Measurements from ENCODE around the gene BBIP1. TPM values are rescaled to one million over a fixed set of nuclear protein-coding genes. Genes with fewer than 3 reads are reported as not detected.
A peak's percentile ranks its signal among the peaks of the same experiment; 100 is the strongest.

BBIP1 gene
- total and polyA plus RNA-seq, 2 donors from 2014 or later, result 34.8 to 36.1 TPM

- H3K27ac ChIP-seq (ENCODE audit: low read depth in 2 of 2, low read length in 2 of 2), result no peak overlapping the region
- DNase-seq (no peak), FAIRE-seq (no peak)
- H3K9me3 ChIP-seq (ENCODE audit: control insufficient read depth in 2 of 3, insufficient read depth in 1 of 3, low read length in 3 of 3), result no peaks in the 10 kb centered on the region
- TF ChIP-seq CTCF (IDR thresholded peaks at IDR 0.05; ENCODE audit: borderline replicate concordance, extremely low read depth, insufficient read depth), result no peak
- intact Hi-C loops (cut with DNase I), result loop anchor here (10.0 kb wide), 1 partner anchor 154 kb away; no protein-coding TSS in a partner anchor
- no peaks in the 10 kb centered on the region for H3K4me1 ChIP-seq (ENCODE audit: control insufficient read depth in 2 of 3, insufficient read depth in 2 of 3, low read depth in 1 of 3, low read length in 3 of 3)
- no peak overlapping the region for H3K9ac ChIP-seq (ENCODE audit: low read length in 3 of 3)
- H3K27me3 ChIP-seq (ENCODE audit: control insufficient read depth, insufficient read depth, low read length), result no peaks in the 10 kb centered on the region
- no peak overlapping the region for H3K4me3 ChIP-seq (ENCODE audit: low read length in 3 of 3)
- peaks cover 5 to 12% (median 12%) of the 10 kb centered on the region in 3 donors for H3K36me3 ChIP-seq (ENCODE audit: control insufficient read depth in 2 of 3, insufficient read depth in 3 of 3, low read length in 3 of 3)
Measured at GRCh38 chr10:110898391-110898790, 20.6 kb downstream of the BBIP1 start.

- no peak overlapping the region for H3K27ac ChIP-seq (ENCODE audit: low read depth in 2 of 2, low read length in 2 of 2)
- TF ChIP-seq CTCF (IDR thresholded peaks at IDR 0.05; ENCODE audit: borderline replicate concordance, extremely low read depth, insufficient read depth), result no peak
- no peaks in the 10 kb centered on the region for H3K4me1 ChIP-seq (ENCODE audit: control insufficient read depth in 2 of 3, insufficient read depth in 2 of 3, low read depth in 1 of 3, low read length in 3 of 3)
- DNase-seq (no peak), FAIRE-seq (no peak)
- peaks cover 5 to 12% (median 12%) of the 10 kb centered on the region in 3 donors for H3K36me3 ChIP-seq (ENCODE audit: control insufficient read depth in 2 of 3, insufficient read depth in 3 of 3, low read length in 3 of 3)
- no peaks in the 10 kb centered on the region for H3K9me3 ChIP-seq (ENCODE audit: control insufficient read depth in 2 of 3, insufficient read depth in 1 of 3, low read length in 3 of 3)
- intact Hi-C loops (cut with DNase I), result loop anchor here (10.0 kb wide), 1 partner anchor 152 kb away; no protein-coding TSS in a partner anchor
- no peak overlapping the region for H3K9ac ChIP-seq (ENCODE audit: low read length in 3 of 3)
- no peak overlapping the region for H3K4me3 ChIP-seq (ENCODE audit: low read length in 3 of 3)
- H3K27me3 ChIP-seq (ENCODE audit: control insufficient read depth, insufficient read depth, low read length), result no peaks in the 10 kb centered on the region
Measured at GRCh38 chr10:110897184-110897583, 21.8 kb downstream of the BBIP1 start.

DNA sequence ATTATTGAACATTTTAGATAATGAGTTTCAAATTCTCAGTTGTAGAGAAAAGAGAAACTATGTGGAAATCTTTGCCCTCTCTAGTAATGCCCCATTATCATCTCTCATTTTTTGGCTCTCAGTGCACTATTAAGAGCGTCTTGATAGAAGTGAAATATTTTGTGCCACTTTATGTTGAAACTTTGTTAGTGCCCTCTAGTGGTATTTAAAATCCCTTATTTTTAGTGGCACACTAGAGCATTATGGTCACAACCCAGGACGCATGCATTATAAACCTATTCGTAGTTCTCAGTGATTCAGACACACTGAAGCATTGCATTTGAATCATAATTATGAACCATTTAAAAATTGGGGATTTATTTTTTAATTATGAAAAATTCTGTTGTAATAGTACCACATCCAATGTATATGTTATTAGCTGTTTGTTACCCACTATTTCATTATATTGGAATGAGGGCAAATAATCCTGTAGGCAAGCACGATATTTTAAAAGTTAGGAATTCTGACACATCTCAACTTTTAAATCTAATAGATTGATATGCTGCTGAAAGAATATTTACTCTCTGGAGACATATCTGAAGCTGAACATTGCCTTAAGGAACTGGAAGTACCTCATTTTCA is 25.3 kb downstream of the BBIP1 start:
- no peak overlapping the region for H3K27ac ChIP-seq (ENCODE audit: low read depth in 2 of 2, low read length in 2 of 2)
- no peaks in the 10 kb centered on the region for H3K4me1 ChIP-seq (ENCODE audit: control insufficient read depth in 2 of 3, insufficient read depth in 2 of 3, low read depth in 1 of 3, low read length in 3 of 3)
- TF ChIP-seq CTCF (IDR thresholded peaks at IDR 0.05; ENCODE audit: borderline replicate concordance, extremely low read depth, insufficient read depth), result peak; percentile 44
- no peak overlapping the region for H3K9ac ChIP-seq (ENCODE audit: low read length in 3 of 3)
- intact Hi-C loops (cut with DNase I), result loop anchor here (10.0 kb wide), 1 partner anchor 149 kb away; no protein-coding TSS in a partner anchor
- FAIRE-seq (peak; percentile 97), DNase-seq (peak in 2 of 5 donors; percentile 60 to 68)
- H3K9me3 ChIP-seq (ENCODE audit: control insufficient read depth in 2 of 3, insufficient read depth in 1 of 3, low read length in 3 of 3), result no peaks in the 10 kb centered on the region
- H3K27me3 ChIP-seq (ENCODE audit: control insufficient read depth, insufficient read depth, low read length), result no peaks in the 10 kb centered on the region
- H3K36me3 ChIP-seq (ENCODE audit: control insufficient read depth in 2 of 3, insufficient read depth in 3 of 3, low read length in 3 of 3), result peaks cover 8 to 14% (median 13%) of the 10 kb centered on the region in 3 donors
- H3K4me3 ChIP-seq (ENCODE audit: low read length in 3 of 3), result no peak overlapping the region

All from kidney (tissue), 14 donors.